OCI-LY7 (cell line): ENCODE results near the gene FAM20B. TPM values are rescaled to one million over a fixed set of nuclear protein-coding genes. Genes with fewer than 3 reads are reported as not detected.

Source experiments
- BruUV-seq: library from RNA; stranded (reverse); fragments of 400-500 nt; replicated peaks from 2 replicates; lab custom pipeline; 2021; lab: Mats Ljungman, UMichigan
- CTCF ChIA-PET: fragments of 300-600 bp; sonication (Branson Sonifier 250); formaldehyde crosslinking; loops from one replicate; lab custom pipeline; 2022; ENCODE audit warnings: antibody characterized with exemption; ENCODE audit not compliant: unreplicated experiment; lab: Charles Lee
- POLR2A ChIA-PET: fragments of 300-600 bp; sonication (Branson Sonifier 250); formaldehyde crosslinking; loops from one replicate; lab custom pipeline; 2022; ENCODE audit warnings: antibody characterized with exemption; lab: Charles Lee
- DNase-seq: peaks from one replicate; pipeline ENCODE4 v3.0.0-alpha.2; 2015; ENCODE audit warnings: low spot score
- H2AFZ ChIP-seq: fragments of 200-600 bp; sonication (generic), shearing (Covaris generic); 2 replicates; pipeline ENCODE4 v1.6.1; 2014; ENCODE audit warnings: mild to moderate bottlenecking, antibody characterized with exemption, low read length, moderate library complexity
- H3K27ac ChIP-seq: fragments of 200-600 bp; sonication (generic); 2 replicates; pipeline ENCODE4 v1.5.1; 2014; ENCODE audit warnings: mixed run types, low read depth, mild to moderate bottlenecking, moderate library complexity, low read length, inconsistent platforms; ENCODE audit not compliant: poor library complexity, severe bottlenecking
- H3K36me3 ChIP-seq: fragments of 200-600 bp; sonication (generic); 2 replicates; pipeline ENCODE4 v1.6.1; 2014; ENCODE audit warnings: mild to moderate bottlenecking, antibody characterized with exemption, low read length, moderate library complexity, mixed read lengths; ENCODE audit not compliant: insufficient read depth
- H3K4me1 ChIP-seq: fragments of 200-600 bp; sonication (generic); 2 replicates; pipeline ENCODE4 v1.5.1; 2014; ENCODE audit warnings: mild to moderate bottlenecking, low read length; ENCODE audit not compliant: insufficient read depth, poor library complexity, severe bottlenecking
- H3K4me2 ChIP-seq: fragments of 200-600 bp; sonication (generic); 2 replicates; pipeline ENCODE4 v1.6.1; 2014; ENCODE audit warnings: mild to moderate bottlenecking, low read length
- H3K4me3 ChIP-seq: fragments of 200-600 bp; sonication (generic); 2 replicates; pipeline ENCODE4 v1.5.1; 2014; ENCODE audit warnings: mild to moderate bottlenecking, low read depth, low read length; ENCODE audit not compliant: poor library complexity, severe bottlenecking
- H3K79me2 ChIP-seq: fragments of 200-600 bp; sonication (generic); 2 replicates; pipeline ENCODE4 v1.6.1; 2016; ENCODE audit warnings: low read depth, mild to moderate bottlenecking, low read length, moderate library complexity, mixed read lengths; ENCODE audit not compliant: insufficient read depth
- H3K9me2 ChIP-seq: fragments of 200-600 bp; sonication (generic); 2 replicates; pipeline ENCODE4 v1.6.1; 2016; ENCODE audit warnings: mild to moderate bottlenecking, low read length, mixed read lengths; ENCODE audit not compliant: insufficient read depth
- H3K9me3 ChIP-seq: fragments of 200-600 bp; sonication (generic); 2 replicates; pipeline ENCODE4 v1.6.1; 2014; ENCODE audit warnings: mild to moderate bottlenecking, mixed run types, low read length, mixed read lengths
- H4K20me1 ChIP-seq: fragments of 200-600 bp; sonication (generic); 2 replicates; pipeline ENCODE4 v1.6.1; 2014; ENCODE audit warnings: mild to moderate bottlenecking, antibody characterized with exemption, low read length, moderate library complexity, mixed read lengths; ENCODE audit not compliant: insufficient read depth
- EZH2phosphoT487 ChIP-seq: fragments of 200-600 bp; sonication (generic); IDR thresholded peaks from 2 replicates; pipeline ENCODE4 v1.6.1; 2018; ENCODE audit warnings: low read depth, borderline replicate concordance, mild to moderate bottlenecking, mixed run types, antibody characterized with exemption, low read length, moderate library complexity, mixed read lengths
- intact Hi-C: fragments of 100-400 bp; cut with micrococcal nuclease; formaldehyde crosslinking; loops from one replicate; pipeline ENCODE4 v1.10.0; 2022; ENCODE audit not compliant: unreplicated experiment
- total RNA-seq, 2 experiments: library from RNA; depleted of rRNA in 1 of 2; stranded (reverse); fragments of >200 nt in 1 of 2; shearing (Covaris generic) in 1 of 2; gene quantifications; 2 replicates each; pipeline ENCODE4 v1.2.3, GENCODE V29; 2014 to 2022
- TF ChIP-seq, protein P1 (sequence below): fragments of 200-600 bp; sonication (generic); conservative IDR thresholded peaks from 2 replicates; pipeline ENCODE4 v1.5.1; 2014; ENCODE audit warnings: mild to moderate bottlenecking, antibody characterized with exemption, low read length, moderate library complexity, mixed read lengths

Gene FAM20B
- total RNA-seq, 2 experiments from 2014 or later, result 17.1 to 36.5 TPM

- DNase-seq, result no peak
- H3K4me3 ChIP-seq, result no peak overlapping the region
- no peaks in the 10 kb centered on the region for H3K79me2 ChIP-seq
- no peaks in the 10 kb centered on the region for H3K4me1 ChIP-seq
- no TSS peak for BruUV-seq
- H3K27ac ChIP-seq, result no peak overlapping the region
- H3K4me2 ChIP-seq, result no peak overlapping the region
- H2AFZ ChIP-seq, result no peak overlapping the region
- TF ChIP-seq EZH2phosphoT487, result no peak
- TF ChIP-seq, protein P1, sequence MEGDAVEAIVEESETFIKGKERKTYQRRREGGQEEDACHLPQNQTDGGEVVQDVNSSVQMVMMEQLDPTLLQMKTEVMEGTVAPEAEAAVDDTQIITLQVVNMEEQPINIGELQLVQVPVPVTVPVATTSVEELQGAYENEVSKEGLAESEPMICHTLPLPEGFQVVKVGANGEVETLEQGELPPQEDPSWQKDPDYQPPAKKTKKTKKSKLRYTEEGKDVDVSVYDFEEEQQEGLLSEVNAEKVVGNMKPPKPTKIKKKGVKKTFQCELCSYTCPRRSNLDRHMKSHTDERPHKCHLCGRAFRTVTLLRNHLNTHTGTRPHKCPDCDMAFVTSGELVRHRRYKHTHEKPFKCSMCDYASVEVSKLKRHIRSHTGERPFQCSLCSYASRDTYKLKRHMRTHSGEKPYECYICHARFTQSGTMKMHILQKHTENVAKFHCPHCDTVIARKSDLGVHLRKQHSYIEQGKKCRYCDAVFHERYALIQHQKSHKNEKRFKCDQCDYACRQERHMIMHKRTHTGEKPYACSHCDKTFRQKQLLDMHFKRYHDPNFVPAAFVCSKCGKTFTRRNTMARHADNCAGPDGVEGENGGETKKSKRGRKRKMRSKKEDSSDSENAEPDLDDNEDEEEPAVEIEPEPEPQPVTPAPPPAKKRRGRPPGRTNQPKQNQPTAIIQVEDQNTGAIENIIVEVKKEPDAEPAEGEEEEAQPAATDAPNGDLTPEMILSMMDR, result no peak
- POLR2A ChIA-PET, result interaction anchor here (0.5 to 1.6 kb wide), 3 partner anchors 8 to 245 kb away, joined by 3 to 5 read pairs (median 4); partner anchors contain the start of gene SOAT1
- intact Hi-C loops, result no loop called here
- no peaks in the 10 kb centered on the region; the same call in 1 of the 2 replicates for H4K20me1 ChIP-seq
- H3K9me2 ChIP-seq, result no peaks in the 10 kb centered on the region
- H3K9me3 ChIP-seq, result no peaks in the 10 kb centered on the region
- H3K36me3 ChIP-seq, result peaks cover 13% of the 10 kb centered on the region
- CTCF ChIA-PET, result no interaction called here
These were observed 22.8 kb downstream of the FAM20B start for GRCh38 chr1:179048339-179049124.

- H3K4me3 ChIP-seq, result no peak overlapping the region
- ChIA-PET CTCF (no interaction called here), POLR2A (no interaction called here)
- no peaks in the 10 kb centered on the region for H3K79me2 ChIP-seq
- H3K27ac ChIP-seq, result no peak overlapping the region
- no peak overlapping the region for H3K4me2 ChIP-seq
- H2AFZ ChIP-seq, result no peak overlapping the region
- no peak for DNase-seq
- no TSS peak for BruUV-seq
- no peak for TF ChIP-seq EZH2phosphoT487
- TF ChIP-seq, protein P1, result no peak
- peaks cover 31% of the 10 kb centered on the region for H3K36me3 ChIP-seq
- intact Hi-C loops, result no loop called here
- no peaks in the 10 kb centered on the region; the same call in 1 of the 2 replicates for H4K20me1 ChIP-seq
- 0 out of 2 replicates have a peak, but pooled peaks cover 7% of the 10 kb centered on the region for H3K9me3 ChIP-seq
- H3K4me1 ChIP-seq, result no peaks in the 10 kb centered on the region
- H3K9me2 ChIP-seq, result no peaks in the 10 kb centered on the region
These were observed 27.1 kb downstream of the FAM20B start for GRCh38 chr1:179052776-179053175.

DNA sequence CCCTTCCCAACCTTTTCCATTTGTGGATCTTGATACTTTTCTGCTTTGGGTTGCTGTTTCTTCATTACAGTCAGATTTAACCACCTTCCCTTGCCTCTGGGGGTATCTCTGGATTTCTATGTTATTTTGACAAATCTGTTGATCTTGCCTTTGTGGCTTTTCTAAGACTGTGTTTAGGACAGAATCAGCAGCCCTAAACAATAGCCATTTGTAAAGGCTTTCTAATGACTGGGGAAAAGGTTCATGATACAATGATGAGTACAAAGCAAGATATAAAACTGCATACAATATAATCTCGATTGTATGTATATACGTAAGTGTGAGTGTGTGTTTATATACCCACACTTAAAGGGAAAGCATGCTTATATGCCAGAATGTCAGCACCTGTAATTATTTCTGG lies 27.8 kb downstream of the FAM20B start:
- TF ChIP-seq, protein P1, result no peak
- TF ChIP-seq EZH2phosphoT487, result no peak
- no peak overlapping the region for H3K27ac ChIP-seq
- H3K36me3 ChIP-seq, result peaks cover 34% of the 10 kb centered on the region
- intact Hi-C loops, result no loop called here
- no peak overlapping the region for H2AFZ ChIP-seq
- no TSS peak for BruUV-seq
- no peaks in the 10 kb centered on the region for H3K9me2 ChIP-seq
- no peaks in the 10 kb centered on the region; the same call in 1 of the 2 replicates for H4K20me1 ChIP-seq
- H3K9me3 ChIP-seq, result 0 out of 2 replicates have a peak, but pooled peaks cover 7% of the 10 kb centered on the region
- DNase-seq, result no peak
- no peaks in the 10 kb centered on the region for H3K4me1 ChIP-seq
- no peak overlapping the region for H3K4me2 ChIP-seq
- no peaks in the 10 kb centered on the region for H3K79me2 ChIP-seq
- CTCF ChIA-PET, result no interaction called here
- H3K4me3 ChIP-seq, result no peak overlapping the region
- POLR2A ChIA-PET, result no interaction called here
